Activated naive CD4-positive, alpha-beta T cell treated with anti-CD3 and anti-CD28 coated beads, Interleukin-2, amount 50 U/mL, for 72 hours (primary cell): ENCODE measurements around the gene AKR1C2. TPM values are rescaled to one million over a fixed set of nuclear protein-coding genes. Genes with fewer than 3 reads are reported as not detected.
"Not testable (repeated sequence)": the region's sequence is repeated elsewhere in the genome, so short reads cannot be mapped to it uniquely, and the experiment has no call there.

Experiments
- ATAC-seq, 2 donors: fragments of 150-1000 bp; cut with Tn5 transposase; 2 replicates each; pipeline ENCODE4 v1.10.0; 2021; ENCODE audit warnings: mild to moderate bottlenecking in 2 of 2, moderate library complexity in 2 of 2
- DNase-seq, 2 donors: peaks; one replicate each; pipeline ENCODE4 v3.0.0; 2021 to 2022; ENCODE audit warnings: low spot score in 2 of 2
- H3K27ac Mint-ChIP-seq, 2 donors: one replicate each; pipeline ENCODE4 v1.8.0; 2022; ENCODE audit warnings: mild to moderate bottlenecking in 2 of 2, mixed read lengths in 2 of 2
- H3K36me3 Mint-ChIP-seq, 2 donors: one replicate each; pipeline ENCODE4 v1.8.0; 2022; ENCODE audit warnings: mixed read lengths in 2 of 2
- H3K9me3 Mint-ChIP-seq, 2 donors: one replicate each; pipeline ENCODE4 v1.8.0; 2022; ENCODE audit warnings: mixed read lengths in 2 of 2
- total RNA-seq, 2 donors: library from RNA; stranded (reverse); gene quantifications; one replicate each; pipeline ENCODE4 v1.2.3, GENCODE V29; 2022

AKR1C2 gene
- total RNA-seq, 2 donors from 2014 or later = not detected

- ATAC-seq, H3K9me3 Mint-ChIP-seq, H3K36me3 Mint-ChIP-seq, H3K27ac Mint-ChIP-seq, DNase-seq: not testable (repeated sequence)
These were observed 52.0 kb downstream of the AKR1C2 start for GRCh38 chr10:4951512-4952162.

GRCh38 chr10:4947635-4948596, 55.7 kb downstream of the AKR1C2 start:
- H3K9me3 Mint-ChIP-seq = no peaks in the 10 kb centered on the region
- peaks cover 0 to 4% of the 10 kb centered on the region in 2 donors for H3K36me3 Mint-ChIP-seq
- DNase-seq (no peak), ATAC-seq (no peak)
- H3K27ac Mint-ChIP-seq = no peak overlapping the region

DNA sequence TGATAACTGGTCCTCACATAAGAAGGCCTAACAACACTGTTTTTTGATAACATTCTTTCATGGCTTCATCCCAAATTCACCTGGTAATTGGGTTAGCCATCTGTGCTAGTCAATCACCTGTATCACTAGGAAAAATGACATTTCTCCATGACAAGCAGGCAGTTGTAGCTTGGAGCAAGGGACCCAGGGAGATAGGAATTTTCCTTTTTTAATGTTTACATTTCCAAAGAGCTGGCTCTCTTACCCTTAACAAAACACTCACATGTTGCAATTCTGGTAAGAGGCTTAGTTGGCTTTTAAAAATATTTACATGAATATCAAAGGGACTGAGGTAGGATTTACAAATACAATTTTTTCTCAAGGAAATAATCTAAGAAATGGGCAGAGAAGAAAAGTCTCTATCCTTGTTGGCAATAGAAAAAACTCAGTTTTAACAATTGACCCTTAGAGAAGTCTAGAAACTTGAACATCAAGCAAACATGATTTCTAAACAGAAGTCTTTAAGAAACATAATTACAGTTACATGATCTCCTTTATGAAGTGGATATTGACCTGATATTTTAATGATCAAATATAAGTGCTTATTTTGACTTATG, 56.5 kb downstream of the AKR1C2 start:
- Mint-ChIP-seq H3K27ac (no peak overlapping the region), H3K9me3 (no peaks in the 10 kb centered on the region), H3K36me3 (peaks cover 0 to 4% of the 10 kb centered on the region in 2 donors)
- DNase-seq (no peak), ATAC-seq (no peak)

DNA sequence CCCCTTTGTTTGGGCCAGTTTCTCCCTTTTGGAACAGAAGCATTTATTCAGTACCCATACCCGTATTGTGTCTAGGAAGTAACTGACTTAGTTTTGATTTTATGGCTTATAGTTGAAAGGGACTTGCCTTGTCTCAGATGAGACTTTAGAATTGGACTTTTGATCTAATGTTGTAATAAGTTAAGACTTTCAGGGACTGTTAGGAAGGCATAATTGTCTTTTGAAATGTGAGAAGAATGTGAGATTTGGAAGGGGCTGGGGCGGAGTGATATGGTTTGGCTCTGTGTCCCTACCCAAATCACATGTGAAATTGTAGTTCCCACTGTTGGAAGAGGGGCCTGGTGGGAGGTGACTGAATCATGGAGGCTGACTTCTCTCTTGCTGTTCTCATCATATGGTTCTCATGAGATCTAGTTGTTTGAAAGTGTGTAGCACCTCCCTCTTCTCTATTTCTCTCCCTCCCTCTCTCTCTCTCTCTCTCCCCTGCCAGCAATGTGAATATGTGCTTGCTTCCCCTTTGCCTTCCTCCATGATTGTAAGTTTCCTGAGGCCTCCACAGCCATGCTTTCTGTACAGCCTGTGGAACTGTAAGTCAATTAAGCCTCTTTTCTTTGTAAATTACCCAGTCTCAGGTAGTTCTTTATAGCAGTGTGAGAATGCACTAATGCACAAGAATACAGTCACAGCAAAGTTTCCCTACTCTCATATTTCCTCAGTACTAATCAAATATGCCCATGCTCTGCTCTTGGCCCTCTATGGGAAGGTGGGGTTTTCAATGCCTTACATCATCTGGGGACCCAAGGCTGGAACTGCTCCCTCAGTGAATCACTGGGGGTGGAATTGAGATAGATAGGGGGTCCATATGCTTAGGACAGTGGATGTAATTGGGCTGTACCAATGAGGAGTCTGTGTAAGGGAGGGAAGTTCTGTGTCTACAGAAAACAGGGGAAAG, 57.6 kb downstream of the AKR1C2 start:
- peaks cover 0 to 4% of the 10 kb centered on the region in 2 donors for H3K36me3 Mint-ChIP-seq
- H3K27ac Mint-ChIP-seq = peak overlapping the region in 1 of 2 donors; percentile 40

DNA sequence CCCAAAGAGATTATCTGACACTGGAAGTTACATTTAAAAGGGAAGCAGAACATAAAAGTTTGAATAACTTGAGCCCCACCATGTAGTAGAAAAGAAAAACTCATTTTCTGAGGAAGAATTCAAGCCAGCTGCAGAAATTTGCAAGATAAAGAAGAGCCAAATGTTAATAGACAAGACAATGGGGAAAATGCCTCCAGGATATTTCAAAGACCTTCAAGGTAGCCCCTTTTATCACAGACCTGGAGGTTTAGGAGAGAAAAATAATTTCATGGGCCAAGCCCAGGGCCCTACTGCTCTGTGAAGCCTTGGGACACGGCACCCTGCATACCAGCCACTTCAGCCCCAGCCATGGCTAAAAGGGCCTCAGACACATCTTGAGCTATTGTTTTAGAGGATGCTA, 58.8 kb downstream of the AKR1C2 start:
- no peak for DNase-seq
- Mint-ChIP-seq H3K27ac (no peak overlapping the region), H3K9me3 (no peaks in the 10 kb centered on the region), H3K36me3 (peaks cover 0 to 4% of the 10 kb centered on the region in 2 donors)
- ATAC-seq = no peak

More for the DNA sequence above, 57.6 kb downstream of the AKR1C2 start:
- H3K9me3 Mint-ChIP-seq = no peaks in the 10 kb centered on the region
- no peak for ATAC-seq
- DNase-seq = no peak

- ATAC-seq = no peak
- H3K27ac Mint-ChIP-seq = no peak overlapping the region
These were observed 59.8 kb downstream of the AKR1C2 start for GRCh38 chr10:4943821-4944220.

GRCh38 chr10:4943416-4943815, 60.2 kb downstream of the AKR1C2 start:
- not testable (repeated sequence) for H3K9me3 Mint-ChIP-seq

More at GRCh38 chr10:4943821-4944220, 59.8 kb downstream of the AKR1C2 start:
- H3K9me3 Mint-ChIP-seq = no peaks in the 10 kb centered on the region
- DNase-seq = no peak
- H3K36me3 Mint-ChIP-seq = peaks cover 0 to 4% of the 10 kb centered on the region in 2 donors

DNA sequence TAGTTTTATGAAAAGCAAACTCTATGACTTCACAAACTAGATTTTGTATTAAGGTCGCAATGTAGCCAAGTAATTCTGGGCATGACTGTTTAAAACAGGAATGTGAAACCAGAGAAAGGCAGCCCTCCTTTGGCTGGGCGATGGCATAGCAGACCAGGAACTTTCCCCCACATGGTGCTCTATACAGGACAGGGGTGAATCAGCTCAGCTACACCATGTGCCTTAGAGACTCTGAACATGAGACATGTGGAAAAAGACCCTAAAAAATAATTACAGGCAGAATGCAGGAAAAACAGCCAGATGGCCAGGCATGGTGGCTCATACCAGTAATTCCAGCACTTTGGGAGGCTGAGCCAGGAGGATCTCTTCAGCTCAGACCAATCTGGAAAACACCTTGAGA, 60.7 kb downstream of the AKR1C2 start:
- not testable (repeated sequence) for H3K27ac Mint-ChIP-seq, ATAC-seq, H3K9me3 Mint-ChIP-seq, H3K36me3 Mint-ChIP-seq, DNase-seq

More at GRCh38 chr10:4943416-4943815, 60.2 kb downstream of the AKR1C2 start:
- not testable (repeated sequence) for ATAC-seq, DNase-seq, H3K36me3 Mint-ChIP-seq, H3K27ac Mint-ChIP-seq

DNA sequence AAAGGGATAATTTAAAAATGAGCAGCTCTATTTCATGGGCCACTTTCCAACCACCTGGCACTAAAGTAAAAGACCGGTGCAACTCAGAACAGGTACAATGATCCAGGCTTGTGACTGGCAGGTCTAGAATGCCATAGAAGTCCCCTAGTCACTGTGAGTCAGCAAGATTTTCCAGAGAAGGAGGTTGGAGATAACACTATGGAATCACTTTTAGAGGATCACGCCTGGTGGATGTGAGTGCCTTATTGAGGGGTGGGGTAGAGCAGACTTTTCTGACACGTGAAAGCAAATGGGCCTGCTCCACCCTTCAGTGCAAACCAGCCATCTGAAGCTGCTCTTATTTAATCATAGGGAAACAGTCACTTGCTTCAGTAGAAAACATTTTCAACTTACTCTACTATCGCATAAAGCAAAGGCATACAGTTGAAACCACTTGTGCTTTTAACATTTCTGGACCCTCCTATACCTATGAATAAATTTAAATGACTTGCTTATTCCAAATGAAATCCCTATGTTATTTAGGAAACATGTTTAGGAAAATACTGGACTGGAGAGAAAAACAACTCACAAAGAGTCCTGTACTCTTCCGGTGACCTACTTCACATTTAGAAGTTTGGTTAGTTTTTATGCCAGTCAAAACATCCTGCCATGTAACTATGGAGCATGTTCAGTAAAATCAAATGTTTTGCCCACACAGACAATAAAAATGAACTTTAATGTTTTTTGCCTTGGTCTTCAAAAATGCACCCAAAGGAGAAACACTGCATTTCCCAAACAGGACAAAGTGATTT, 61.9 kb downstream of the AKR1C2 start:
- DNase-seq (no peak), ATAC-seq (no peak)
- Mint-ChIP-seq H3K36me3 (peaks cover 0 to 4% of the 10 kb centered on the region in 2 donors), H3K27ac (peak overlapping the region in 1 of 2 donors; percentile 17), H3K9me3 (no peaks in the 10 kb centered on the region)

DNA sequence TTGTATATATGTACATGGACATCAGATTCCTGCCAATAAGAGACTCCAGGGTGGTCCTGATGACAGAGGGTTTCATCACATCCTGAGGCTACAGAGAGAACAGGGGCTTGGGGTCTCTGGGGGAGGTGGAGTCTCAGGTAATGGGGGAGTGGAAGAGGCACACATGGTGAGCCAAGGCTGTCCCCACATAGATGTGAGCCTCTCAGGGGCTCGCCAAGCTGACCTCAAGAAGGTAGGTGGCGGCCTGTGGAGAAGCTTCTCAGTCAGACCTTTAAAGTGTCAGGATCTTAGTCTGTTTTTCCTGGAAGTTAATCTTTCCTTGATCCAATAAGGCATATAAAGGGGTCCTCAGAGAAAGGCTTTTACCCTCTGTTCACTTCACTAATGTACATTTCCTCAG, 62.7 kb downstream of the AKR1C2 start:
- not testable (repeated sequence) for DNase-seq, ATAC-seq, H3K36me3 Mint-ChIP-seq, H3K9me3 Mint-ChIP-seq
- H3K27ac Mint-ChIP-seq = peak overlapping the region in 1 of 2 donors; percentile 17

- not testable (repeated sequence) for H3K36me3 Mint-ChIP-seq, ATAC-seq, H3K27ac Mint-ChIP-seq, H3K9me3 Mint-ChIP-seq, DNase-seq
These were observed 63.6 kb downstream of the AKR1C2 start for GRCh38 chr10:4940073-4940428.

DNA sequence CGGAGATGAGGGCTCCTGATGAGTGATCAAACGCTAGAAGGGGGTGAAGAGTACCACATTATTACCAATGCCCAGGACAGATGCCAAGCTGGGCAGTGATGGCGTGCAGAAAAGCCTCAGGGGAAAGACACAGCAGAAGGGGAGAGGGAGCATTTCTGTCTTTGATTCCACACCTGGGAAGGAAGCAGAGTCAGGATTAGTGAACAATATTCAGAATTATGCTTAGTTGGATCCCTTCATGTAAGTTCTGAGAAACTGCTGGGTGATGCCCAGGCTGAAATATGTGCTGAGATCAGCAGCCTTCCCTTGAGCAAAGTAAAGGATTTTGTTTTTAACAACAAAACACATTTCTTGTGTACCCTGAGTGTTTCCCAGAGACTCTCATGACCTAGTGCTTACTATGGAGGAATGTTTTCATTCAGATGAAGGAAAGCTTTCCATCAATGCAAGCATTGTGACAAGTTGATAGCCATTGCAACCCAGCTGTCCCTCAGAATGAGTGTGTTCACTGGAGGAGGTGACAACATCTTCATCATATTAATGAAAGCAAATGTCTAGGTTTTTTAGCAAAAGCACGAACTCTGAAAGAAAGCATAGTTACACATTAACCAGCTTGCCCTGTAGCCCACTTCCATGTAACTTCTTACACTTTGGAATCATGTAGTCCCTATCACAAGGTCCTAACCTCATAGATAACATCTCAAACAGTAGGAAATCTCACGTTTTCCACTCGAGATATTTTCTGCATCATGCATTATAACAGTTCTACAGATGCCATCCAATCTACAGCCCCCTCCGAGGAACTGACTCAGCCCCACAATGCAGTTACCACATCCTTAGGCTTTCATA, 64.2 kb downstream of the AKR1C2 start:
- ATAC-seq = no peak
- Mint-ChIP-seq H3K9me3 (no peaks in the 10 kb centered on the region), H3K36me3 (peaks cover 0 to under 1% of the 10 kb centered on the region in 2 donors), H3K27ac (no peak overlapping the region)
- no peak for DNase-seq
